ENCODE measurements around the gene APOC3. TPM values are rescaled to one million over a fixed set of nuclear protein-coding genes. Genes with fewer than 3 reads are reported as not detected.

The APOC3 gene
- total and polyA plus RNA-seq, 2 experiments from 2014 or later = not detected

DNA sequence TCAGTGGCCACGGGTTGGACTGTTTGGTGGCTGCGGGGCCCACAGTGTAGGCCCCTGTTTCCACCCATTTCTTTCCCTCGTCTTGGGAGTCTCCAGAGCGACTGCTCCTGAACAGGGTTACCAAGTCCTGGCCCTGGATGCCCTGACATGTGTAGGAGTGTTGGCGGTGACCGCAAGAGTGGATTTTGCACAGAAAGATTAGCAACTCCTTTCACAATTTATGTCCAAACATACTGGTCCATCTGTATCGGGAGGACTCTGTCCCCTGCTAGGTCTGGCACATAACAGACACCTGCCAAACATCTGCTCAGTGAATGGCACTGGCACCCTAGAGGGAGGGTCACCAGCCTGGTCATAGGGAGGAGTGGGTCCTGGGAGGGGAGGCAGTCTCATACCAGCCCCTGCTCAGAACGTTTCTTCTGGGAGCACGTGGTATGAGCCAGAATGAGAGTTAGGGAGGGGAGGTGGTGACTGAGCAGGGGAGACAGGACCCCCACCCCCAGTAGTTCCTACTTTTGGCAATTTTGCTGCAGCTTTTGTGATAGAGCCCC, 11.1 kb downstream of the APOC3 start (continued):
- TF ChIP-seq EZH2phosphoT487 (IDR thresholded peaks at IDR 0.05; ENCODE audit: unreplicated experiment) = no peak
- TF ChIP-seq STAT1 (IDR thresholded peaks at IDR 0.05; ENCODE audit: unreplicated experiment) = no peak
- TF ChIP-seq ZNF331 (CRISPR knock-in tag; IDR thresholded peaks at IDR 0.05; ENCODE audit: low read depth) = no peak
- TF ChIP-seq, protein P1, sequence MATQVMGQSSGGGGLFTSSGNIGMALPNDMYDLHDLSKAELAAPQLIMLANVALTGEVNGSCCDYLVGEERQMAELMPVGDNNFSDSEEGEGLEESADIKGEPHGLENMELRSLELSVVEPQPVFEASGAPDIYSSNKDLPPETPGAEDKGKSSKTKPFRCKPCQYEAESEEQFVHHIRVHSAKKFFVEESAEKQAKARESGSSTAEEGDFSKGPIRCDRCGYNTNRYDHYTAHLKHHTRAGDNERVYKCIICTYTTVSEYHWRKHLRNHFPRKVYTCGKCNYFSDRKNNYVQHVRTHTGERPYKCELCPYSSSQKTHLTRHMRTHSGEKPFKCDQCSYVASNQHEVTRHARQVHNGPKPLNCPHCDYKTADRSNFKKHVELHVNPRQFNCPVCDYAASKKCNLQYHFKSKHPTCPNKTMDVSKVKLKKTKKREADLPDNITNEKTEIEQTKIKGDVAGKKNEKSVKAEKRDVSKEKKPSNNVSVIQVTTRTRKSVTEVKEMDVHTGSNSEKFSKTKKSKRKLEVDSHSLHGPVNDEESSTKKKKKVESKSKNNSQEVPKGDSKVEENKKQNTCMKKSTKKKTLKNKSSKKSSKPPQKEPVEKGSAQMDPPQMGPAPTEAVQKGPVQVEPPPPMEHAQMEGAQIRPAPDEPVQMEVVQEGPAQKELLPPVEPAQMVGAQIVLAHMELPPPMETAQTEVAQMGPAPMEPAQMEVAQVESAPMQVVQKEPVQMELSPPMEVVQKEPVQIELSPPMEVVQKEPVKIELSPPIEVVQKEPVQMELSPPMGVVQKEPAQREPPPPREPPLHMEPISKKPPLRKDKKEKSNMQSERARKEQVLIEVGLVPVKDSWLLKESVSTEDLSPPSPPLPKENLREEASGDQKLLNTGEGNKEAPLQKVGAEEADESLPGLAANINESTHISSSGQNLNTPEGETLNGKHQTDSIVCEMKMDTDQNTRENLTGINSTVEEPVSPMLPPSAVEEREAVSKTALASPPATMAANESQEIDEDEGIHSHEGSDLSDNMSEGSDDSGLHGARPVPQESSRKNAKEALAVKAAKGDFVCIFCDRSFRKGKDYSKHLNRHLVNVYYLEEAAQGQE (IDR thresholded peaks at IDR 0.05; ENCODE audit: unreplicated experiment) = no peak

GRCh38 chr11:116842117-116842516, 12.4 kb downstream of the APOC3 start:
- Histone ChIP-seq H3K79me2 (replicated peaks; ENCODE audit: insufficient read depth) (no peaks in the 10 kb centered on the region), H3K4me2 (no peak overlapping the region), H4K20me1 (replicated peaks; ENCODE audit: insufficient read depth) (no peaks in the 10 kb centered on the region), H3K4me1 (ENCODE audit: insufficient read depth) (no peaks in the 10 kb centered on the region), H3K27me3 (ENCODE audit: insufficient read depth) (no peaks in the 10 kb centered on the region), H3K4me3 (no peak overlapping the region), H3K36me3 (ENCODE audit: insufficient read depth) (no peaks in the 10 kb centered on the region; the same call in 1 of the 2 replicates), H3K27ac (ENCODE audit: low read depth) (no peak overlapping the region), H3F3A (replicated peaks; ENCODE audit: low read depth) (no peaks in the 10 kb centered on the region), H3K9me2 (ENCODE audit: insufficient read depth) (no peaks in the 10 kb centered on the region), H2AFZ (no peak overlapping the region)
- Mint-ChIP-seq H3K27me3 (ENCODE audit: insufficient read depth, low read depth, poor library complexity) (peaks cover 11% of the 10 kb centered on the region), H3K4me1 (peaks cover 23% of the 10 kb centered on the region), H3K4me3 (no peak overlapping the region), H3K27ac (no peak overlapping the region), H3K9me3 (no peaks in the 10 kb centered on the region), H3K36me3 (ENCODE audit: low read depth) (peaks cover 26% of the 10 kb centered on the region)
- TF ChIP-seq, protein P2, sequence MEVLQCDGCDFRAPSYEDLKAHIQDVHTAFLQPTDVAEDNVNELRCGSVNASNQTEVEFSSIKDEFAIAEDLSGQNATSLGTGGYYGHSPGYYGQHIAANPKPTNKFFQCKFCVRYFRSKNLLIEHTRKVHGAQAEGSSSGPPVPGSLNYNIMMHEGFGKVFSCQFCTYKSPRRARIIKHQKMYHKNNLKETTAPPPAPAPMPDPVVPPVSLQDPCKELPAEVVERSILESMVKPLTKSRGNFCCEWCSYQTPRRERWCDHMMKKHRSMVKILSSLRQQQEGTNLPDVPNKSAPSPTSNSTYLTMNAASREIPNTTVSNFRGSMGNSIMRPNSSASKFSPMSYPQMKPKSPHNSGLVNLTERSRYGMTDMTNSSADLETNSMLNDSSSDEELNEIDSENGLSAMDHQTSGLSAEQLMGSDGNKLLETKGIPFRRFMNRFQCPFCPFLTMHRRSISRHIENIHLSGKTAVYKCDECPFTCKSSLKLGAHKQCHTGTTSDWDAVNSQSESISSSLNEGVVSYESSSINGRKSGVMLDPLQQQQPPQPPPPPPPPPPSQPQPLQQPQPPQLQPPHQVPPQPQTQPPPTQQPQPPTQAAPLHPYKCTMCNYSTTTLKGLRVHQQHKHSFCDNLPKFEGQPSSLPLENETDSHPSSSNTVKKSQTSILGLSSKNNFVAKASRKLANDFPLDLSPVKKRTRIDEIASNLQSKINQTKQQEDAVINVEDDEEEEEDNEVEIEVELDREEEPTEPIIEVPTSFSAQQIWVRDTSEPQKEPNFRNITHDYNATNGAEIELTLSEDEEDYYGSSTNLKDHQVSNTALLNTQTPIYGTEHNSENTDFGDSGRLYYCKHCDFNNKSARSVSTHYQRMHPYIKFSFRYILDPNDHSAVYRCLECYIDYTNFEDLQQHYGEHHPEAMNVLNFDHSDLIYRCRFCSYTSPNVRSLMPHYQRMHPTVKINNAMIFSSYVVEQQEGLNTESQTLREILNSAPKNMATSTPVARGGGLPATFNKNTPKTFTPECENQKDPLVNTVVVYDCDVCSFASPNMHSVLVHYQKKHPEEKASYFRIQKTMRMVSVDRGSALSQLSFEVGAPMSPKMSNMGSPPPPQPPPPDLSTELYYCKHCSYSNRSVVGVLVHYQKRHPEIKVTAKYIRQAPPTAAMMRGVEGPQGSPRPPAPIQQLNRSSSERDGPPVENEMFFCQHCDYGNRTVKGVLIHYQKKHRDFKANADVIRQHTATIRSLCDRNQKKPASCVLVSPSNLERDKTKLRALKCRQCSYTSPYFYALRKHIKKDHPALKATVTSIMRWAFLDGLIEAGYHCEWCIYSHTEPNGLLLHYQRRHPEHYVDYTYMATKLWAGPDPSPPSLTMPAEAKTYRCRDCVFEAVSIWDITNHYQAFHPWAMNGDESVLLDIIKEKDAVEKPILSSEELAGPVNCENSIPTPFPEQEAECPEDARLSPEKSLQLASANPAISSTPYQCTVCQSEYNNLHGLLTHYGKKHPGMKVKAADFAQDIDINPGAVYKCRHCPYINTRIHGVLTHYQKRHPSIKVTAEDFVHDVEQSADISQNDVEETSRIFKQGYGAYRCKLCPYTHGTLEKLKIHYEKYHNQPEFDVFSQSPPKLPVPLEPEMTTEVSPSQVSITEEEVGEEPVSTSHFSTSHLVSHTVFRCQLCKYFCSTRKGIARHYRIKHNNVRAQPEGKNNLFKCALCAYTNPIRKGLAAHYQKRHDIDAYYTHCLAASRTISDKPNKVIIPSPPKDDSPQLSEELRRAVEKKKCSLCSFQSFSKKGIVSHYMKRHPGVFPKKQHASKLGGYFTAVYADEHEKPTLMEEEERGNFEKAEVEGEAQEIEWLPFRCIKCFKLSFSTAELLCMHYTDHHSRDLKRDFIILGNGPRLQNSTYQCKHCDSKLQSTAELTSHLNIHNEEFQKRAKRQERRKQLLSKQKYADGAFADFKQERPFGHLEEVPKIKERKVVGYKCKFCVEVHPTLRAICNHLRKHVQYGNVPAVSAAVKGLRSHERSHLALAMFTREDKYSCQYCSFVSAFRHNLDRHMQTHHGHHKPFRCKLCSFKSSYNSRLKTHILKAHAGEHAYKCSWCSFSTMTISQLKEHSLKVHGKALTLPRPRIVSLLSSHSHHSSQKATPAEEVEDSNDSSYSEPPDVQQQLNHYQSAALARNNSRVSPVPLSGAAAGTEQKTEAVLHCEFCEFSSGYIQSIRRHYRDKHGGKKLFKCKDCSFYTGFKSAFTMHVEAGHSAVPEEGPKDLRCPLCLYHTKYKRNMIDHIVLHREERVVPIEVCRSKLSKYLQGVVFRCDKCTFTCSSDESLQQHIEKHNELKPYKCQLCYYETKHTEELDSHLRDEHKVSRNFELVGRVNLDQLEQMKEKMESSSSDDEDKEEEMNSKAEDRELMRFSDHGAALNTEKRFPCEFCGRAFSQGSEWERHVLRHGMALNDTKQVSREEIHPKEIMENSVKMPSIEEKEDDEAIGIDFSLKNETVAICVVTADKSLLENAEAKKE (CRISPR knock-in tag; IDR thresholded peaks at IDR 0.05) = no peak
- TF ChIP-seq JUNB (IDR thresholded peaks at IDR 0.05; ENCODE audit: unreplicated experiment) (no peak), CREB1 (CRISPR knock-in tag; IDR thresholded peaks at IDR 0.05; ENCODE audit: low read depth) (no peak), NANOG (IDR thresholded peaks at IDR 0.05; ENCODE audit: borderline replicate concordance) (no peak), POLR2AphosphoS5 (IDR thresholded peaks at IDR 0.05; ENCODE audit: low read depth) (no peak), ZNF114 (CRISPR knock-in tag; IDR thresholded peaks at IDR 0.05) (no peak), CTCF (conservative IDR thresholded peaks at IDR 0.05; ENCODE audit: low read depth in 2 of 2) (no peak), EZH2phosphoT487 (IDR thresholded peaks at IDR 0.05; ENCODE audit: unreplicated experiment) (no peak), EZH2 (IDR thresholded peaks at IDR 0.05; ENCODE audit: low read depth, unreplicated experiment) (no peak), ETS1 (IDR thresholded peaks at IDR 0.05) (no peak)
- ATAC-seq (no peak), DNase-seq (ENCODE audit: low spot score) (no peak)

Data from GM23338 (cell line).